ENCODE data around the gene CAT.
A peak's percentile ranks its signal among the peaks of the same experiment; 100 is the strongest.

Gene CAT

DNA sequence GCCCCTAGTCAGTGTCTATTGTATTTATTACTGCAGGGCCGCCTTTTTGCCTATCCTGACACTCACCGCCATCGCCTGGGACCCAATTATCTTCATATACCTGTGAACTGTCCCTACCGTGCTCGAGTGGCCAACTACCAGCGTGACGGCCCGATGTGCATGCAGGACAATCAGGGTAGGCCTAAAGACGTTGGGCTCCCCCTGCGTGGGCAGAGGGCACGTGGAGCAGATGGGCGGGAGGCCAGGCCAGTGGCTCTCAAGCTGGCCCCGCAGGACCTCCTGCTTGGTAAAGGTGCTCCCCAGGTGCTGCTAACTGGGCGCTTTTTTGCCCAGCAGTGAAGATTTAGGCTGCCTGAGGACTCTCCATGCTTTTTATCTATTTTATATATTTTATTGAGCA, 22.5 kb downstream of the CAT start:
- no peak for DNase-seq

GRCh38 chr11:34464591-34465051, 25.9 kb downstream of the CAT start:
- peak; percentile 74 for DNase-seq

DNA sequence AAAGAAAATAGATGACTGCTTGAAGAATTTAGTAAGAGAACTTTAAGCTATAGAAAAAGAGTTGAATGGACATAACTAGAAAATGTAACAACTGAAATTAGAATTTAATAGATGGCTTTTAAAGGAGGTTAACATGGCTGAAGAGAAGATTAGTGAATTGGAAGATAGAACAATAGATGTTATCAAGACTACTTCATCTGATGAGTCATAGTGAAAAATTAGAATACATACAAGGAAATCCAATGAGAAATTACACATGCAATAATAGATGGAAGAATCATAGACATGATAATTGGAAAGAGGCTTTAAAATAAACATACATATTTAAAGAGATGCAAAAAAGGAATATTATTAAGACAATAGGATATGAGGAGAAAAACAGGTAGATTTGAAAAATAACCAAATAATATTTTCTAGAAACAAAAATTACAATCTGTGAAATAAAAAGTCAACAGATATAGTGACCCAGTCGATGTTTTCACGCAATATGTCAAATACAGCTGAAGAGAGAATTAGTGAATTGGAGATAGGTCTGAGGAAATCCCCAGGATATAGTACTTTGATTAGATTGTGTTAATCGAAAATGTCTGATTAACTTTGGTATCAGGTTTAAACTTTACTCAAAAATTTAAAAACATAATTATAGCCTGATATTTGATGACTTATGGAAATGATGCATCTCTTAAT, 28.2 kb downstream of the CAT start:
- DNase-seq = no peak

- DNase-seq = peak; percentile 72
Measured at GRCh38 chr11:34468209-34468841, 29.6 kb downstream of the CAT start.

DNA sequence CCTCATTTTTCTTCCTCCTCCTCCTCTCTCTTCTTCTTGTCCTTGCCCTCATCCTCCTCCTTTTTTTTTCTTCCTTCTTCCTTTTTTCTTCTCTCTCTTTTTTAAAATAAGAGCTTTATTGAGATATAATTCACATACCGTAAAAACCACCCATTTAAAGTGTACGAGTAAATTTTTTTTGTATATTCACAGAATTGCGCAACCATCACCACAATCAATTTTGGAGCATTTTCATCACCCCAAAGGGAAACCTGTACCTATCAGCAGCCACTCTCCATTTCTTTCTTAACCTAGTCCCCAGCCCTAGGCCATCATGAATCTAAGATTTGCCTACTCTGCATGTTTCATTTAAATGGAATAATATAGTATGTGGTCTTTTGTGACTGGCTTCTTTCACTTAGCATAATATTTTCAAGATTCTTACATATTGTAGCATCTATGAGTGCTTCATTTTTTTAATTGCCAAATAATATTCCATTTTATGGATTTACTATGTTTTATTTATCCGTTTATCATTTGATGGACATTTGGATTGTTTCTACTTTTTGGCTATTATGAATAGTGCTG, 35.0 kb downstream of the CAT start:
- DNase-seq = no peak

DNA sequence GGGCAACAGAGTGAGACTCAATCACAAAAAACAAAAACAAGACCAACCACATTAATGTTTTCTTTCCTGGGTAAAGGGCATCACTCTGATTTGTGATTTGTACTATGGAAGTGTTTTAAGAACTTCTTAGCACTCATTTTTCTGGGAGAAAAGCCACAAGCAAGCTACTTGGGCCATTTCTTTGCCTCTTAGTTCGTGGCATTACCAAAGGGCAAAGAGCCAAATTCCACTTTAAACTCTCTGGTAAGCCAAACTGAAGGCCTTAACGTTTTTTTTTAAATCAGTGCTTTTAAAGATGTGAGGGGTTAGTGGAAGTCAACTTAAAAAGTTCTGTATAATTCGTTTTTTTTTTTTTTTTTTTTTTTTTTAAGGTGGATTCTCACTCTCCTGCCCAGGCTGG, 36.9 kb downstream of the CAT start:
- DNase-seq = no peak

DNA sequence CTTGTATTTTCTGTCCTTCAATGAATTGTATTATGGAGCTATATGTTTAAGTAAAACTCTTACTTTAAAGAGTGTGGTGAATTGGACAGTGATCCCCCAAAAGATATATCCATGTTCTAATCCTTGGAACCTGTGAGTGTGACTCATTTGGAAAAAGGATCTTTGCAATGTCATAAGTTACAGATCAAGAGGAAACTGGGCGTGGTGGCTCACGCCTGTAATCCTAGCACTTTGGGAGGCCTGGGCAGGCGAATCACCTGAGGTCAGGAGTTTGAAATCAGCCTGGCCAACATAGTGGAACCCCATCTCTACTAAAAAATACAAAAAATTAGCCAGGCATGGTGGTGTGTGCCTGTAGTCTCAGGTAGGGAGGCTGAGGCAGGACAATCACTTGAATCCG, 38.1 kb downstream of the CAT start:
- no peak for DNase-seq

DNA sequence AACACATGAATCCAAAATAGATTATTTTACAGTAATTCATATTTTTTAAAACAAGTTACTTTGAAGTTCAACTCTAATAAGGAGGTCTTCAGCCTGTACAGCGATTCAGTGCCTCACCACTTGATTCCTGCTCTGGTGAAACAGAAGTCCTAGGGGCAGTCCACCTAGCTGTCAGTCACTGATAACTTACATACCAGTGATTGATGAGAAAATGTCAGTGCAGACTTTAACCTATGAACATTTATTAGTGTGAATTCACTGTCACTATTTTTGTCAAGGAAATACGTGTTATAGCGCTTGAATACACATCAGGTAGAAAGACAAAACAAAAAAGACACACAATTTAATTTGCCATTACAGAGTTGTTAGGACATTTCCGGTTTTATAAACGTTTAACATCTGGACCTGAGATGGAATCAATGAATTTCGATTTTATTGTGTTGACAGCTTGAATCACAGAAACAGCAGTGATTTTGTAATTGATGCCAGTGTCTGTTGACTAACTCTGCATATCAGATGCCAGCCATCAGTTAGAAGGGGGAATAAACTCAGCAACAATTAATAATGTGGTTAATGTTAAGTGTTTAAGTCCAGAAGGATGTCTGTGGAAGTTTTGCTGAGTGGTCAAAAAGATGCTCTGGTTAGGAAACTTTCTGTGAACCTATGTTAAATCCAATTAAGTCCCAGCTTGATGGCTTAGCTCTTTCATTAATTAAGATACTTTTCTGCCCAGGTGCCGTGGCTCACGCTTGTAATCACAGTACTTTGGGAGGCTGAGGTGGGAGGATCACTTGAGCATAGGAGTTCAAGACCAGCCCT, 40.3 kb downstream of the CAT start:
- DNase-seq = no peak

DNA sequence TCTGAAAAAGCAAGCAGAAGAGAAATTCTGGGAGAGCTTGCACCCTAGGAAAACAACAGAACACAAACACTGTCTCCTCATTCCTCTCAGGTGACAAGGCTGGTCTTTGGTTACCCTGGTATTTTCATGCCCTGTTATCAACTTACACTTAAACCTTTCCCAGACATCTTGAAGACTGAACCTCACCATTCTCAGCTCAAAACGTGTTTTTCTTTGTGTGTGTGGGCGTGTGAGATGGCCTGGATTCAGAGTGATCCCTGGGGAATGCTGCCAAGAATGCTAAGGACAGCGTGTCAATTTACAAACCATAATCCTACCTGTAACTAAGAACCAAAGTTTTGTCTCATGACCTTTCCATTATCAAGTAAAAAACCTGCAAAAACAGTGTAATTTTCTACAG, 41.6 kb downstream of the CAT start:
- no peak for DNase-seq

DNA sequence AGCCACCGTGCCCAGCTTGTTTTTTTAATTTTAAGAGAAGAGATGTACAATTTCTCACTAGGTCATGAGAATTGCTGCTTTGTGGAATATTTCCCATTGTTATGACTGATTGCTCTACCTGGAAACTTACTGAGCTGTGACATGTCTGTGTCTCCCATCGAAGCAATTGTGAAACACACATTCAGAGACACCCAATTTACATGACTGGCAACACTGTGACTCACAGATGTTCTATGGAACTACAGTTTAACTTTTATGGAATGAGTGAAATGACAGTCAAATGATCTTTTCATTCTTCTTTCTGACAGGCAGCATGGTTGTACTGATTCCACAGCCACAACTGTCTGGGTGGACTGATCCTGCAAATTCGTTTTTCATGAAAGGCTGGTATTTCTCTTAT, 42.6 kb downstream of the CAT start:
- DNase-seq = no peak

DNA sequence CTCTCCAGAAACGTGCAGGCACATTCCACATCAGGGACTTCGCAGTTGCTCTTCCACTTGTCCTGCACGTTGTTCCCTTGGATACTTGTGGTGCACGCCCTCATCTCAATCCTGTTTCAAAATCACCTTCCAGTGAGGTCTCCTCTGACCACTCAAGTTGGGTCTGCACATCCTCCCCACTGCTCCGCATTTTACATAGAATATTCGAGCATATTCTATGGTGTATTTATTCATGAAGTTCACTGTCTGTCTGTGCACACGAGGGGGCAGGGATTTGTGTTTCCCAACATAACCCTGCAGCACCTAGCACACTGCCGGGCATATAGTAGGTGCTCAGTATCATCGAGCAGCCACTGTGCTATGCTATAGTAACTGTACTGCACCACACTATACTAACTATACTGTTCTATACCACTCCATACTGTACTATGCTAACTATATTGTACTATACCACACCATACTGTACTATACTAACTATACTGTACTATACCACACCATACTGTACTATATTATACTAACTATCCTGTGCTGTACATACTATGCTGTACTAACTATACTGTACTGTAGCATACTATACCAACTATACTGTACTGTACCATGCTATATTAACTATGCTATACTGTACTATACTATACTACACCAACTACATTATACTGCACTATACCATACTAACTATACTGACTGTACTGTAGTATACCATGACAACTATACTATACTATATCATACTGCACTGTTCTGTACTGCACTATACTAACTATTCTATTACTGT, 44.6 kb downstream of the CAT start:
- no peak for DNase-seq

DNA sequence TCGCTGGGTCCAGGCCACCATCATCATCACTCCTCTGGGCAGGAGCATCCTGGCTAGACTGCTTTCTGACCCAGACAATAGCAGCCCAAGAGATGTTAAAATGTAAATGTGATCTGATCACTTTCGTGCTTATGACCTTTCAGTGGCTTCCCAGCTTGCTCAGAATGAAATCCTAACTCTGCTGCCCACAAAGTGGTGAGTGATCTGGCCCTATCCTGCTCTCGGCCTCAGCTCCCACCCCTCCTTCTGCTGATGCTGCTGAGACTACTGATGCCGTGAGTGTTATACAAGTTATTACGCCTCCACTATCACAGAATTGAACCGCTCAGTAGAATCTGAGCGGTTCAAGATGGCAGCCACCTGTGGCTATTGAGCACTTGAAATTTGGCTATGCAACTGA, 48.7 kb downstream of the CAT start:
- no peak for DNase-seq

DNA sequence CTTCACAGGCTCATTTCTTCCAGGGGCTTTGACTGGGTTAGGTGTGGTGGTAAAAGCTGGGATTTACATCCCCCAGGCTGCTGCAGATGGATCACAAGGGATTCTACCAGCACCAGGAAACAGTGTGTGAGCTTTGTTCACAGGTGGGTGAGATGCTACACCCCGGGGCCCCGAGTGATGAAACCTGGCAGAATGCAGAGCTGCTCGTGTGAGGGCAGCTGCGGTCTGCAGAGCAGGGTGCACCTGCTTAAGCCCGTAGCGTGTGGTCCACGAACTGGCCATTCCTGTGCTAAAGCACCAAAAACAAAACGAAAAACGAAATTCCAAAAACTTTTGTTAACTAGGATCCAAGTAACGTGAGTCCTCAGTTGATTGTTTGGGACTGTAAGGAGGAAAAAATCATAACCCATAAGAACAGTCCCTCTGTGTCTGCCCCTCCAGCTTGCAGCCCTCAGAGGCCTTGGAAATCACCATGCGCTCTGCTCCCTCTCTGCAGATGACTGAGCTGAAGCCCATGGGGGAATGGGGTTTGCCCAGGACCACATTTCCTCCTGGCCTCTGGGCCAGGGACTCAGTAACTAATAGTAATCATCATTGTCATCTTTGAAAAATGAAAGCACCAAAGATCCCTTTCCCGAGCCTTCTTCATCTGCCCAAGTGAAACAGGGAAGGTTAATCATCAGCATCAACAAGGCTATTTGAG, 50.3 kb downstream of the CAT start:
- DNase-seq = no peak

- DNase-seq = no peak
Measured at GRCh38 chr11:34490304-34490703, 51.6 kb downstream of the CAT start.

GRCh38 chr11:34492806-34493414, 54.2 kb downstream of the CAT start:
- peak; percentile 82 for DNase-seq

GRCh38 chr11:34493468-34493867, 54.7 kb downstream of the CAT start:
- DNase-seq = no peak

DNA sequence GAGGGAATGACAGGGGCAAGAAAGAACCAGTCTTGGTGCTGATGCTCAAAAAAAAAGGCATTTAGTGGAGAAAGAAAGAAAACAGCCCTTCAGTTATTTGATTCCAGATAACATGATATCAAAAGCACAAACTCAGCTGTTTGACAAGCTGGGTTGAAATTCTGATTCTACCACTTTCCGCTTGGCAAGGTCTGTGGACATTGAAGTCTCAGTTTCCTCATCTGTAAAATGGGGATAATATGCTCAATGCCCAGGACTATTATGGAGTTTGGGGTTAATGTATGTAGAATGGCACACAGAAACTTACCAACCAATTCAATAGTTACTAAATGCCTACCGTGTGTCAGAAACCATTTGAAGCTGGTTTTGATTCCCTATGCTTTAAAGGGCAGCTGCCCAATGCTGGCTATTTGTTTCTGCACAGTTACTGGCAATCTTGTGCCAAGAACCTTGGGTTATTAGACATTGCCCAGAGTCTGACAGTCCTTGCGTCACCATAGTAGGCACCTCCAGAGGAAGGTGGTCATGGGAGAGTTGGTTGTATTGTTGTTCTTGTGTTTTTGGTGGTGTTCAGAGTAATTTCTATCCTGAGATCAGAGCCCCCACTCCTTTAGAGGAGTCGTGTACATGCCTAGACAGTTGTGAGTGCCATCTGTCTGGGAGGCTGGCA, 55.3 kb downstream of the CAT start:
- DNase-seq = no peak

GRCh38 chr11:34495239-34495723, 56.5 kb downstream of the CAT start:
- DNase-seq = no peak

GRCh38 chr11:34495724-34496377, 57.1 kb downstream of the CAT start:
- no peak for DNase-seq

DNA sequence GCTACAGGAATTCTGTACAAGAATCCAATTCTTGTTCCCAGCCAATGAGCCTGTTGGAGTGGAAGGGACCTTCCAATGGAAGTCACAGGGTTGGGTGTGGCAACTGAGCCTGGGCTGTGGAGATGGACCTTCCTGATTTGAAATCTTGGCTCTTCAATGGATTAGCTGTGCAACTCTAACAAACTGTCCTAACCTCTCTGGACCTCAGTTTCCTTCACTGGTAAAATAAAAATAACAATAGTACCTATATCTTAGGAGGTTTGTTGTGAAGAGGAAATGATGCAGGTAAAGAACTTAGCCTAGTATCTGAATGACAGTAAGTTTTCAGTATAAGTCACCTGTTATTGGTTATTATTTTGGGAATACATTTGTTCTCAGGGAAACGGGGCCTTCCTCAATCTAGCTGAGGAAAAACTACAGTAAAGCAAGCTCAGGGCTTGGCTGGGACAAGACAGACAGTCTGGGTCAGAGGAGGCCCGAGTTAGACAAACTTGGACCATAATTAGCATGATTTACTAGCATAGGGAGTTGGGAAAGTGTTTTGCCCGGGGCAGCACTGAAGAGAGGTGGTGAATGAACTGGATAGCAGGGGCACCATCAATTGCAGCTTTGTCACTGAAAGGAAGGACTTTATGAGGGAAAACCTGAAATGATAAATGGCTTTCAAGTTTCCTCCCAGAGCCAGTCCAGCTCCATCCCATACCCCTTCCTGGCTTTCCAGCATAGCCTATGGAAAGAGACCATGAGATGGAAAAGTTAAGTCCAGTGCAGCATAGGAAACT, 61.2 kb downstream of the CAT start:
- DNase-seq = no peak
